ENCODE results near the gene ADNP2. TPM values are rescaled to one million over a fixed set of nuclear protein-coding genes. Genes with fewer than 3 reads are reported as not detected.

Gene ADNP2
- total RNA-seq, 1 experiment from 2014 or later: 14.3 TPM

DNA sequence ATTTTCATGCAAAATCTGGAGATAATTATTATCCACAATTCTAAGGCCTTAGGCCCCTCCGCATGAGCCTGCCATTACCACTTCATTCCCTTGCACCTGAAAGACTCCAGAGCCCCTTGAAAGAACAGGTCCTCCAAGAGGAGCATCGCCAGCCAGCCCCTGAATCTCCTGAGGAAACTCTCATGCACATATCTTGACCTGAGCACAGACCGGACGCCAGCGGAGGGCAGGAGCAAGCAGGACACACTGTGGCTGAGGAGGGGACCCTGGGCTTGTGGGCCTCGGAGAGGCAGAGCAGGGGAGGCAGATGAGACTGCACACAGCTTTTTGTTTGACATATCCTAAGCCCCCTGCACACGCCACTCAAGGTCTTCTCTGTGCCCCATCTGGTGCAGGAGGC, 13.6 kb upstream of the ADNP2 start:
- Mint-ChIP-seq H3K4me1 (ENCODE audit: low read depth, unreplicated experiment) (no peaks in the 10 kb centered on the region), H3K27me3 (ENCODE audit: unreplicated experiment) (no peaks in the 10 kb centered on the region), H3K4me3 (ENCODE audit: low read depth, unreplicated experiment) (no peak overlapping the region), H3K36me3 (ENCODE audit: insufficient read depth, unreplicated experiment) (no peaks in the 10 kb centered on the region), H3K9me3 (ENCODE audit: low read depth, unreplicated experiment) (no peaks in the 10 kb centered on the region), H3K27ac (ENCODE audit: unreplicated experiment) (no peak overlapping the region)
- TF ChIP-seq, protein P1, sequence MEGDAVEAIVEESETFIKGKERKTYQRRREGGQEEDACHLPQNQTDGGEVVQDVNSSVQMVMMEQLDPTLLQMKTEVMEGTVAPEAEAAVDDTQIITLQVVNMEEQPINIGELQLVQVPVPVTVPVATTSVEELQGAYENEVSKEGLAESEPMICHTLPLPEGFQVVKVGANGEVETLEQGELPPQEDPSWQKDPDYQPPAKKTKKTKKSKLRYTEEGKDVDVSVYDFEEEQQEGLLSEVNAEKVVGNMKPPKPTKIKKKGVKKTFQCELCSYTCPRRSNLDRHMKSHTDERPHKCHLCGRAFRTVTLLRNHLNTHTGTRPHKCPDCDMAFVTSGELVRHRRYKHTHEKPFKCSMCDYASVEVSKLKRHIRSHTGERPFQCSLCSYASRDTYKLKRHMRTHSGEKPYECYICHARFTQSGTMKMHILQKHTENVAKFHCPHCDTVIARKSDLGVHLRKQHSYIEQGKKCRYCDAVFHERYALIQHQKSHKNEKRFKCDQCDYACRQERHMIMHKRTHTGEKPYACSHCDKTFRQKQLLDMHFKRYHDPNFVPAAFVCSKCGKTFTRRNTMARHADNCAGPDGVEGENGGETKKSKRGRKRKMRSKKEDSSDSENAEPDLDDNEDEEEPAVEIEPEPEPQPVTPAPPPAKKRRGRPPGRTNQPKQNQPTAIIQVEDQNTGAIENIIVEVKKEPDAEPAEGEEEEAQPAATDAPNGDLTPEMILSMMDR (IDR thresholded peaks at IDR 0.05; ENCODE audit: unreplicated experiment): no peak
- BruUV-seq (replicated peaks): no TSS peak
- CTCF ChIA-PET: no interaction called here
- intact Hi-C loops (cut with micrococcal nuclease; ENCODE audit: unreplicated experiment): no loop called here
- no peak for DNase-seq

DNA sequence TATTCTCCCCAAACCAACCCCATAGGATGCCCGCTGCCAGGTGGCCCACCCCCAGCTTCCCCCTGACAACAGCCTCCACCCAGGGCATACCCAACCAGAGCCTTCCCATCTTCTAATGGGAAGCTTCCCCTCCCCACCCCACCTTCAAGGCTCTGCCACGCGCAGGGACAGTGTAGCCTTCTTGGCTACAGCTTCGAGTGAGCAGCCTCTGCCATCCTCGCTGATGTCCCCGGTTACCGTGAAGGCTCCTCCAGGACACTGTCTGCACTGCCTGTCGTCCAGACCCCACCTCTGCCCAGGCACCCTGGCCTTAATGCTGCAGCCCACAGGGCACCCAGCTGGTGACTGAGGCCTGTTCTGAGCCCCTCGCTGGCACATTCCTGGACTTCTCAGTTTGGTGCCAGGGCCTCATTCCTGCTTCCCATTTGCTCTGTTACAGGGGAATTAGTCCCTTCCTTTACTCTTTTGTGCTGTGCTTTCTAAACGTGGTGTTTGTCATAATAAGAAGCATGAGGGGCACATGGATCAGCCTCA, 13.0 kb upstream of the ADNP2 start:
- Mint-ChIP-seq H3K27me3 (ENCODE audit: unreplicated experiment) (no peaks in the 10 kb centered on the region), H3K4me1 (ENCODE audit: low read depth, unreplicated experiment) (no peaks in the 10 kb centered on the region), H3K4me3 (ENCODE audit: low read depth, unreplicated experiment) (no peak overlapping the region), H3K36me3 (ENCODE audit: insufficient read depth, unreplicated experiment) (no peaks in the 10 kb centered on the region), H3K9me3 (ENCODE audit: low read depth, unreplicated experiment) (peaks cover 3% of the 10 kb centered on the region), H3K27ac (ENCODE audit: unreplicated experiment) (no peak overlapping the region)
- intact Hi-C loops (cut with micrococcal nuclease; ENCODE audit: unreplicated experiment): no loop called here
- TF ChIP-seq, protein P1 (IDR thresholded peaks at IDR 0.05; ENCODE audit: unreplicated experiment): no peak
- CTCF ChIA-PET: no interaction called here
- BruUV-seq (replicated peaks): no TSS peak
- DNase-seq: no peak

DNA sequence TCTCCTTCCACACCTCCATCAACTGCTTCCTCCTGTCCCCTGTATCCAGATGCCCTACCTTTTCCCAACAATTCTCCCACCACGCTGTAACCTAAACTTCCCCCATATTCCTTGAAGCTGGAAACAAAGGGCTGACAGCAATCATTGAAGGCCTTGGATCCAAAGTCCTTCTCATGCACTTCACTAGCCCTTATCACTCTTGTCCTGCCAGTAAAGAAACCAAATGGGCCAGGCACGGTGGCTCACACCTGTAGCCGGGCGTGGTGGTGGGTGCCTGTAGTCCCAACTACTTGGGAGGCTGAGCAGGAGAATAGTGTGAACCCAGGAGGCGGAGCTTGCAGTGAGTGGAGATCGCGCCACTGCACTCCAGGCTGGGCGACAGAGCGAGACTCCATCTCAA, 11.9 kb upstream of the ADNP2 start:
- no peak for DNase-seq

DNA sequence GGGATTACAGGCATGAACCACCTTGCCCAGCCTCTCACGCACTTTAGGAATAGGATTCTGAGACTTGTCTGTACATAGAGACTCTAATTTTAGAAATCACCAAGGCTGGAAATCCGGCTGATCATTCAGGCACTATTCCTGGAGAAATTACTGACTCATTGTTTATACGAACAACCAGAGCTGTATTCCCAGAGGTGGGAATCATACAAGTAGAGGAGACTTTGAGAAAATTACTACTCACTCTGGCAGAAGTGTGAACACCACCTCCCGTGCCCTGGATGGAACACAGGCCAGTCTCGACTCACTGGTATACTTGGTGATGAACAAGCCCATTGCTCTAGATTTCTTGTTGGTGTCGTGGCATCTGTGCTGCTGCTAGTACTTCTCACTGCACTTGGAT, 5.8 kb upstream of the ADNP2 start:
- Mint-ChIP-seq H3K36me3 (ENCODE audit: insufficient read depth, unreplicated experiment) (peaks cover under 1% of the 10 kb centered on the region), H3K27me3 (ENCODE audit: unreplicated experiment) (peaks cover 31% of the 10 kb centered on the region), H3K27ac (ENCODE audit: unreplicated experiment) (no peak overlapping the region), H3K4me3 (ENCODE audit: low read depth, unreplicated experiment) (no peak overlapping the region), H3K4me1 (ENCODE audit: low read depth, unreplicated experiment) (peaks cover 12% of the 10 kb centered on the region), H3K9me3 (ENCODE audit: low read depth, unreplicated experiment) (peaks cover 5% of the 10 kb centered on the region)
- intact Hi-C loops (cut with micrococcal nuclease; ENCODE audit: unreplicated experiment): no loop called here
- CTCF ChIA-PET: no interaction called here
- BruUV-seq (replicated peaks): no TSS peak
- DNase-seq: no peak
- TF ChIP-seq, protein P1 (IDR thresholded peaks at IDR 0.05; ENCODE audit: unreplicated experiment): no peak

More for the DNA sequence above, 11.9 kb upstream of the ADNP2 start:
- H3K36me3 Mint-ChIP-seq (ENCODE audit: insufficient read depth, unreplicated experiment): no peaks in the 10 kb centered on the region
- no TSS peak for BruUV-seq (replicated peaks)
- H3K27ac Mint-ChIP-seq (ENCODE audit: unreplicated experiment): no peak overlapping the region
- TF ChIP-seq, protein P1 (IDR thresholded peaks at IDR 0.05; ENCODE audit: unreplicated experiment): no peak
- no peaks in the 10 kb centered on the region for H3K4me1 Mint-ChIP-seq (ENCODE audit: low read depth, unreplicated experiment)
- H3K9me3 Mint-ChIP-seq (ENCODE audit: low read depth, unreplicated experiment): peaks cover 5% of the 10 kb centered on the region
- no peak overlapping the region for H3K4me3 Mint-ChIP-seq (ENCODE audit: low read depth, unreplicated experiment)
- CTCF ChIA-PET: no interaction called here
- H3K27me3 Mint-ChIP-seq (ENCODE audit: unreplicated experiment): no peaks in the 10 kb centered on the region
- intact Hi-C loops (cut with micrococcal nuclease; ENCODE audit: unreplicated experiment): no loop called here
